Caki2 (cell line): ENCODE data around the gene CHST1. TPM values are rescaled to one million over a fixed set of nuclear protein-coding genes. Genes with fewer than 3 reads are reported as not detected.
A peak's percentile ranks its signal among the peaks of the same experiment; 100 is the strongest.

Source experiments
- DNase-seq: peaks from one replicate; pipeline ENCODE4 v3.0.0-alpha.2; 2015; ENCODE audit warnings: low read depth
- in situ Hi-C: cut with HindIII; loops from 2 replicates; pipeline ENCODE4 v1.10.0; 2016; ENCODE audit warnings: low sequenced_read_pairs, low pct_unique_long_range_greater_than_20kb, mixed read lengths
- total RNA-seq: library from RNA; depleted of rRNA; stranded (reverse); fragments of >200 nt; shearing (Covaris generic); gene quantifications from 2 replicates; pipeline ENCODE4 v1.2.3, GENCODE V29; 2014; ENCODE audit warnings: low replicate concordance

CHST1 gene
- total RNA-seq, 1 experiment from 2014 or later, result 1.5 TPM

DNA sequence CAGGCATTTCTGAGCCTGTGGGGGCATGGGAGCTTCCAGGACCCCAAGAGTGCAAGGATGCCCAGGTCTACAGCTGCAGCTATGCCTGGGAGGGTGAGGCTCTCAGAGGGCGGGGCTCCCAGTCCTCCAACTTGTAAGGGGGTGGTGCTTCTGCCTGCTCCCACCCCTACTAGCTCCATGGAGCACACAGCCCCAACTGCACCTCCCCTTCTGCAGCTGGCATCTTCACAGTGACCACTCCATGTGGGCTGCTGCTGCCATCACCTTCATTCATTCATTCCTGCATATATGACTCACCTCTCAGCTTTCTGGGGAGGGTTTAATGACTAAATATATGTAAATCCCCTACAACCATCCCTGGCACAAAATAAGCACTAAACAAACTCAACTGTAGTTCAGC, 43.8 kb downstream of the CHST1 start:
- in situ Hi-C loops, result no loop called here
- DNase-seq, result no peak

DNA sequence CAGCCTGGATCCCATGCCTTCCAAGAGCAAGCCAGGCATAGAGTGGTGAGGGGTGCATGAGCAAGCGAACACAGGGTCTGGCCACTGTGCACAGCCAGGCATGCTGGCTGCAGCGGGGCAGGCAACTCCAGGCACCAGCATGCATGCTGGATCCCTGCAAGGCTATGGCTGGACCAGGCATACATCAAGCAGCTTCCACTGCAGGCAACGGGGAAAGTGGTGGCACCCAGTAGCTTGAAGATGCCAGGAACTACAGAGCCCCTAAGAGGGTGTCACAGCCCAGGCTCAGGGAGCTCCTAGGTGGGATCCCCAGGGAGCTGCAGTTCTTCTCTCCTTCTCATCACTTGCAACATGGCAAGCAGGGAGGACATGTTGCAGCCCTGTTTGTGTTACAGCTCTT, 45.2 kb downstream of the CHST1 start:
- DNase-seq, result no peak
- in situ Hi-C loops, result no loop called here

DNA sequence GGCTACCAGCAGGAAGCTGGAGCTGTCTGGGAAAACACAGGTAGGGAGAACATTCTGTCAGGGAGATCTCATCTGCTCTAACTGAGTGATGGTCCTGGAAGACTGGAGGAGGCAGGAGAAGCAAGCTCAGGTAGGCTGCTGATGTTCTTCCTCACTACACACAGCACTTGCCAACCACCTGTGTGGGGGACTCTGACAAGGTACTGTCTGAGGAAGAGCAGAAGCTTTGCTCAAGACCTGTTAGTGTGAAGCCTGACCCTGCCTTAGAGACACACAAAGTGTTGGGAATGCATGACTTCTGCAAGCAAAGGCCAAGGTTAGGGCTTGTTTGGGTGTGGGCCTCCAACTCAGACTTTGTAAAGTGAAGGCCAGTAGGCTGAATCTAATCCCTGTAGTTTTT, 46.5 kb downstream of the CHST1 start:
- in situ Hi-C loops, result no loop called here
- no peak for DNase-seq

DNA sequence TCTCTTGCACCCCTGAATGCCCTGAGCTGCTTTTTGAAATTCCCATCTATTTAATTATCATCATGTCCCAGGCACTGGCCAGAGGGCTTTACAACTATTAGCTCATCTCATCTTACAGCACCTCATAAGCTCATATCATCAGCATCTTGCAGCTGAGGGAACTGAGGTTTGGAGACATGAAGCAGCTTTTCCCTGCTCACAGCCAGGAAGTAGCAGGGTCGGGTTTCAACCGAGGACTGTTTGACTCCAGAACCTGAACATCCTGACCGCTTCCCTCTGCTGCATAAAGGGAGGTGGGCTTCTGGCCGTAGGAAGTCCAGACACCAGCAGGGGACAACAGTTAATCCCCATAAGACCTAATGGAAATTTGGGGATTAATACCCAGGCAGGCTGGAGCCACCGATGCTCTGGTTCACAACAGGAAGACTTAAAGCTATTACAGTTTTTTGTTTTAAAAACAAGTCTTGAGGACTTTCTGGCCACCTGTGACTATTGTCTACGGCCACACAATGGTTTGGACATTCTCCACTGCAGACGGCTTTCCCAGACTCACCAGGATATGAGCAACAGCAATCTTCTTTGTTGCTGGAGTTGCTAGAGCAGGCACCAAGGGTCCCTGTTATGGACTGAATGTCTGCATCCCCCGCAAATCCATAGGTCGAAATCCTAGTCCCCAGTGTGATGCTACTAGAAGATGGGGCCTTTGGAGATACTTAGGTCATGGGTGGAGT, 47.4 kb downstream of the CHST1 start:
- in situ Hi-C loops, result no loop called here
- DNase-seq, result no peak

DNA sequence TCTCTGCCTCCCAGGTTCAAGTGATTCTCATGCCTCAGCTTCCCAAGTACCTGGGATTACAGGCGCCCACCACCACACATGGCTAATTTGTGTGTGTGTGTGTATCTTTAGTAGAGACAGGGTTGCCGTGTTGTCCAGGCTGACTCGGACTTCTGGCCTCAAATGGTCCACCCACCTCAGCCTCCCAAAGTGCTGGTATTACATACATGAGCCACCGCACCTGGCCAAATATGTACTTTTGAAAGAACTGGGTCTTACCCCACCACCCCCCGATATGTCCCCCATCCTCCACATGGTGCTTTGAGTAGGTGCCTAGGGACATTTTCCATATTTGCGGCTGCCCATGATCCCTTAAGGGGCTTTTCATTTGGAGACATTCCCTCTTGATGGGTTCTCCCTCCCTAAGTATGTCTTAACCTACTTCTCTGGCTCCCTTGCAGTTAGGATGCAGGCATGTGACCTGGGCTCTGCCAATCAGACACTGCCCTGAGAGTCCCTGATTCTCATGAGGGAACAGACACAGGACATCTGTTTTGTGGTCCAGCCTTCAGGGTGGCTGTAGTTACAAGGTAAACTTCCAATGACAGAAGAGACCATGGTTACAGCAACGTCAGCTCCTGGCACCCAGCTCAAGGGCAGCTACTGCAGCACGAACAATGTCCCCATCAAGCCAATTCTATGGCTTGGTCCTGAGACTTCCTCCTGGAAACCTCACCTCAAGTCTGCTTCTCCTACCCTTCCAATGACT, 48.4 kb downstream of the CHST1 start:
- in situ Hi-C loops, result no loop called here

DNA sequence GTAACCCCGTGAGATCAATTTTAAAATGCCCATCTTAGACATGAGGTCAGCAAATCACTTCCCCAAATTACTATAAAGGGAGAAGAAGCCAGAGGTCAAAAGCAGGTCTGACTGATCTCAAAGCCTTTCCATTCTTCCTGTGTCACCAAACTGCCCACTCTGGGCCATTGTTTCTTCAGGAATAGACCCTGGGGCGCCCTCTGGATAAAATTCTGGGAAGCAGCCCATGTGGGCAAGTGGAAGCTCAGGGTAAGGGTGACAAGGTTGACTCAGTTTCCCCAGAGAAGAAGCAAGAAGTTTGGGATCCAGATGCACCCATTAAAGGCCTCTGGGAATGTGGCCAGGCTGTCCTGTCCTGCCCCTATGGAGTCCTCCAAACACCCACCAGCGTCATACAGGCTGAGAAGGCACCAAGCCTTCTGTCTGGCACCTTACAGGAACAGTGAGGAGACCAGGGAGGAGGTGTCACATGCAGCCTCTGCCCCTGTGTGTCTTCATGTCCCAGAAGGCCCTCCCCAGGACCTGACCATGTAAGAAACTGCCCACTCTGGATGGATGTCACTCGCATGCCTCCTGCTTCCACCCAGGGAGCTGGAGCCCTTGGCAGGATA, 50.1 kb downstream of the CHST1 start:
- no peak for DNase-seq
- in situ Hi-C loops, result no loop called here

More for the DNA sequence above, 48.4 kb downstream of the CHST1 start:
- no peak for DNase-seq

DNA sequence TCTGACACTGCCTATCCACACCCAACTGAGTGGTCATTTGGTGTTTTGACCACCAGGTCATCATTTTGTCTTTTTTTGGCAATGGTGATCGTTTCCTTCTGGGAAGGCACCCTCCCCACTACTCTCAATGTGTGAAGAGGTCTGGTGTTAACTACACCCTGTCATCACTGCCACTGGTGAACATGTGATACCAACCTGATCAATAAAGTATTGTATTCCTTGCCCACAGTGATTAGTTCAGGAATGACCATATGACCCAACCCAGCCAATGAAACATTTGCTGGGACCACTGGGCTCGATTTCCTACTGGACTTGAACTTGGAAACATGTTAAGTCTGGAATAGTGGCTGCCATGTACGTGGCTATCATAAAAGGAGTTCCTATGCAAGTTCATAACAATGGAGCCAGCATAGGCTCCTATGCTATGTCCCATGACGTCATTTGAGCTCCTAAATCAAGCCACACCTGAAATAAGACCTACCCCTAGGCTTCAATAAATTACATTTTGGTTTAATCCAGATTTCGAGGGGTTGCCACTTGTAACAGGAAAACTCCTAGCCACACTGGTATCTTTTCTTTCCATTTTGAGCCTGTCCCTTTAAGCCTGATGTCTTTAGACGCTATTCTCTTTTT, 51.1 kb downstream of the CHST1 start:
- no peak for DNase-seq
- in situ Hi-C loops, result no loop called here

DNA sequence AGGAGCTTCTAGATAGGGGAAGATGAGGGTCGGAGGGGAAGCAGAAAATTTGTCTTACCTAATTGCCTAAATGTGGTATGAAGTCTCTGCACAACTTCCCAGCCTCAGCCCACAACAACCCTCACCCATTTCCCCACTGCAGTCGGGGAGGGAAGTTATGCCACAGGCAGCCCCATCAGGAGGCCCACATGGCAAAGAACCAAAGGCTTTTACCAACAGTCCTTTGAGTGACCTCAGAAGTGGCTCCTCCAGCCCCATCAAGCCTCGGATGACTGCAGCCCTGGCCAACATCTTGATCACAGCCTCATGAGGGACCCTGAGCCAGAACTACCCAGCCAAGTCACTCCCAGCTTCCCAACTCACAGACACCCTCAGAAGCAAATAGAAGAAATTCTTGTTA, 54.8 kb downstream of the CHST1 start:
- DNase-seq, result no peak

DNA sequence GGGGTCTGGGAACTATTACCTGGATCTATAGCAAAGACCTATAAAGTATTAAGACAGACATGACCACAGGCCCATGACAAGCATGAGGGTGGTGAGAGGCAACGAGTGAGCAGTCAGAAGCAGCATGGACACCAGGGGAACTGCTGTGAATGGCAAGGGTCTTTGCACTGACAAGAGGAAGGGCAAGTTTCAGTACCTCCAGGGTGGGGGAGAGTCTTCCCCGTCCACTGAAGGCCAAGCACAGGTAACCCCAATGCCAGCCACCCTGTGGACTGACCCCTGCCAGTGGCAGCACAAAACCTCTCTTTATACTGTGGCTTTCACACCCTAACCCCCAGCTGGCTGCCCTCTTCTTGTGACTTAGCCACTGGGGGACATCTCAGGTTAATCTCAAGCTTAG, 55.5 kb downstream of the CHST1 start:
- no peak for DNase-seq
- in situ Hi-C loops, result no loop called here

More for the DNA sequence above, 54.8 kb downstream of the CHST1 start:
- in situ Hi-C loops, result no loop called here

DNA sequence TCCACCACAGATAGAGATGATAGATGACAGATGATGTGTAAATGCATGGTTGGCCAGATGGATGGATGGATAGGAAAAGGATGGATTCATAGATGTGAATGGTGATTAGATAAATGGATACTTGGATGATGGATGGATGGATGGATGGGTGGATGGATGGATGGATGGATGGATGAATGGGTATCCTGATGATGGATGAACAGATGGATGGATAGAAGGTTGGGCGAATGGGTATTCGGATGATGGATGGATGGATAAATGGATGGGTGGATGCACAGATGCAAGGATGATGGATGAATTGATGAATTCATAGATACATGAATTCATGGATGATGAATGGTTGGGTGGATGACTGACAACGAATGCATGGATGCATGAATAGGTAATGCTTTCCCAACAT, 56.1 kb downstream of the CHST1 start:
- in situ Hi-C loops, result no loop called here
- no peak for DNase-seq

DNA sequence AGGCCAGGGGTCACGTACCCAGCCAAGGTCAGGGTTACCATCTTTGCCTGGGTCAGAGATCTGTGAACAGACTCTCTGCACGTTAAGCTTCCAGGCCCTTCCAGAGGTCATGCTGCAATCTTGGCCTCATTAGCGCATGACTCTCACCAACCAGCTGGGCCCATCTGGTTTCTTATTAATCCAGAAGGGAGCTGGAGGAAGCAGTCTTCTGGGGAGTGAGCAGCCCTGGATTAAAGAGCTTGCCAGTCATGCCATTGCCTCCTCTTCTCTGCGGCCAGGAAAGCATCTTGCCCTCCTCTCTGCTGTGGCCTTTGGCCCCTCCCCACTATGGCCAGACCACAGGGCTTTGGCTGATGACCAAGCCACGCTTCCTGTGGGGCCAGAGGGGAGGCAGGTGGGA, 57.4 kb downstream of the CHST1 start:
- peak; percentile 16 for DNase-seq
- in situ Hi-C loops, result no loop called here

DNA sequence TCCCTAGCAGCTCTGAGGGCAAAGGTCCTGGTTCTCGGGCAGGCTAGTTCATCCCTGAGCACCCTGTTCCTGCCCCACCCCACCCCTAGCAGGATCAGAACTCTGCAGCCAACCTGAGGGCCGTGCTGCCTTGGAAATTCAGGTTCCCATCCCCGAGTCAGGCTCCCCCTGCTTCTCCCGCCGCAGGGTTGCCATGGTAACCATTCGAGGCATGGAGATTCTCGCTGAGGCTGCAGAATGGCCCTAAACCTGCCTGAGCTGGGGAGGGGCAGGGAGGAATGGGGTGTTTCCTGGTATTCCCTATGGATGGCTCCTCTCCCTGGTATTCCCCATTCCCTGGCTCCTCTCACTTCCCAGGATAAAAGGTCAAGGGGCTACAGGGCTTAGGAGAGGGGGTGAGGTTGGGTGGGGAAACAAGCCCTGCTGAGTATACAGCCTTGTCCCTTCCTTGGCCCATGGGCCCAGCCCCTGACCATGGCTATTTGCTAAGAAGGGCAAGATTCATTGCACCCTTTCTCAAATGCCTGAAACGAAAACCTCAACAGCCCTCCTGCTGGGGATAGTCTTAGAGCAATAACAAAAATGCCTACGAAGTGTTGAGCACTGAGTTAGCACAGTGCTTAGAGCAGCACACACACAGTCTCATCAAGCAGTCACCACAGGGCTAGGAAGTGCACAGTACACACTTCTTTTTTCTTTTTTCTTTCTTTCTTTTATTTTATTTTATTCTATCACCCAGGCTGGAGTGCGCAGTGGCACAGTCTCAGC, 58.7 kb downstream of the CHST1 start:
- in situ Hi-C loops, result no loop called here
- DNase-seq, result no peak

DNA sequence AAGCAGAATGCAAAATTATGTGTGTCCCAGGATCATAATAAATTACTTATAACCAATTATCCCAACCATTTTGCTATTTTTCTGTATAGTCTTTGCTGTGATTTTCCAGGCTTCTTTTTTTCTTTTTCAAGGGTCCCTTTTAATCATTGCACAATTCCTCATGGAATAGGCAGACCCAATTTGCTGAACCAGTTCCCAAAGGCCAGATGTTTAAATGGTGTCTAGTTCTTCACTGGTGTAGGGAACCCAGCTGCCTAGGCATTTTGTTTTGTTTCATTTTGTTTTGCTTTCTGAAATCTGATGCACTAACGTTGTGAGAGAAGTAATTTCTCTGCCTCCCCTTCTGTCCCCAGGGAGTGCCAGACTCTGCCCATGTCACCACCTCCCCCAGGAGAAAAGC, 60.4 kb downstream of the CHST1 start:
- in situ Hi-C loops, result no loop called here
- no peak for DNase-seq

DNA sequence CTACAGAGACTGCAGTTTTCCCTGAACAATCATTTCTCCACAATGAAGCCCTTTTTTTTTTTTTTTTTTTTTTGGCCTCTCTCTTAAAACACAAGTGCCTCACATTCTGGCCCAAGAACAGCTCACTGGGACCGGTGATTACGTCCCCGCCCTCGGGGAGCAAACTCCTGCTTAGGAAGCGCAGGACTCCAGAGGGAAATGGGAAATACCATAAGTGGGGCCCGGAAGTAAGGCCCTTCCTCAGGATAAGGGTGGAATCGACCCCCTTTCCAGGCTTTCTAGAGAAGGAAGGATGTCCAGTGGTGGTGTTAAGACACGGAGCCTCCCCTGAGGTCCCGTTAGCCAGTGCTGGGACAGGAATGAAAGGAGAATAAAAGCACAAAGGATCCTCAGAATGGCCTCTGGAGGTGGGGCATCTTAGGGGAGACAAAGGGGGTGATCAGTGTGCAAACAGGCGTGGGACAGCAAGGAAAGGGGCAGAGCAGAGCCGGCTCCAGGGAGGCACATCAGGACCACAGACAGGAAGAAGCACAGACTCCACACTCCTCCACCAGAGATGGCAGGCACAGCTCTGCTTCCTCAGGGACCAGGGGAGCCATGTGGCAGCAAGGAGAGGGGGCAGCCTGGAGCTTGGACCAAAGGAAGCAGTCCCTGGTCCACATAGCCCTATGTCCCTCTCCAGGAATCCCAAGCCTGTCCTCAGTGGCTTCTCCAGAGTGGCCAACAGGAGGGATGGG, 61.3 kb downstream of the CHST1 start:
- in situ Hi-C loops, result no loop called here
- no peak for DNase-seq

DNA sequence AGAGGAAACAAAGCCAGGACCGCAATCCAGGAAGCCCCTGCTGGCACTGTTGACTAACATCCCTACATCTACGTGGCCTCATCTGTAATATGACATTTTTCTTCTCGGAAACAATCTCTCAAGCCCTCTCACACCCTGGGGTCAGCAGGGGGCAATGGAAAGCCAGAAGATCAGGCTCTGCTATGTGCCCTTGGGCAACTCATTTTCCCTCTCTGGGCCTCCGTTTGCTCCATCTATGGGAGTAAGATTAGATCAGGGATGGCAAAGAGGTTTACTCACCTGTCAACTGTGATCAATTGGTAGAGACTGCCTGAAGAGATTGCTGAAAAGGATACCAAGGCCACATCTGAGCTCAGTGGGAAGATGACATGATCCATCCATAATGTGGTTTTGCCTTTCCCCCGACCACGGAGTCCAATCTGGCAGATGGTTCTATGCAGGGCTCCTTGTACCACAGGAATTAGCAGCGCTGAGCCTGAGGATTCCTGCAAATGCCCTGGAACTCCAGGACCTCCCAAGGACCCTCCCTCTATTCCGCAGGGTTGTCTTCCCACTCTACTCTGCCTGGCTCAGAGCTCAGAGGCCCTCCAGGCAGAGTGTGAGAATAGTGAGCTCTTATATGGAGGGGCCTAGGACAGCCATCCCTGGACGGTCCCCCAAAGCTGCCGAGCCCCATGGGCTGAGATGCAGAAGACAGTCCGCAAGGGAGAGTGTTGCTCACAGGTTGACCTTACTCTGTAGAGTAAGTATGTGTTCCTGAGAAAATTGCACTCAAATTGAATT, 66.1 kb downstream of the CHST1 start:
- DNase-seq, result no peak
- in situ Hi-C loops, result no loop called here
